Heart right ventricle (tissue), 16 donors: ENCODE measurements around the gene CHD9. TPM values are rescaled to one million over a fixed set of nuclear protein-coding genes. Genes with fewer than 3 reads are reported as not detected.

Source experiments
- ATAC-seq, 8 donors: fragments of 200-7000 bp; cut with Tn5 transposase; one replicate each; pipeline ENCODE4 v1.9.1; 2020; ENCODE audit warnings: mild to moderate bottlenecking in 8 of 8, moderate library complexity in 8 of 8, moderate number of reproducible peaks in 1 of 8
- DNase-seq, 2 donors: peaks; one replicate each; pipeline ENCODE4 v3.0.0-alpha.2; 2020
- H3K27ac ChIP-seq, 10 donors: fragments of 200-600 bp; sonication (generic) in 2 of 10; one replicate each; pipeline versions ENCODE4 v1.5.0 to v1.8.0; 2020 to 2022; ENCODE audit warnings: mild to moderate bottlenecking in 3 of 10
- H3K27me3 ChIP-seq, 7 donors: fragments of 200-600 bp; one replicate each; pipeline ENCODE4 v1.8.0; 2021 to 2022; ENCODE audit warnings: mild to moderate bottlenecking in 2 of 7
- H3K36me3 ChIP-seq, 9 donors: fragments of 200-600 bp; sonication (generic) in 1 of 9; one replicate each; pipeline versions ENCODE4 v1.5.0 to v1.8.0; 2020 to 2022; ENCODE audit warnings: mild to moderate bottlenecking in 2 of 9
- H3K4me1 ChIP-seq, 9 donors: fragments of 200-600 bp; sonication (generic) in 1 of 9; one replicate each; pipeline versions ENCODE4 v1.5.0 to v1.8.0; 2020 to 2022; ENCODE audit warnings: mild to moderate bottlenecking in 4 of 9
- H3K4me3 ChIP-seq, 10 donors: fragments of 200-600 bp; sonication (generic) in 2 of 10; one replicate each; pipeline versions ENCODE4 v1.5.0 to v1.8.0; 2020 to 2022; ENCODE audit warnings: mild to moderate bottlenecking in 7 of 10, moderate library complexity in 2 of 10
- H3K9me3 ChIP-seq, 11 donors: fragments of 200-600 bp in 10 of 11; sonication (generic) in 2 of 11; one replicate each; pipeline versions ENCODE4 v1.5.0 to v1.8.0; 2013 to 2022; ENCODE audit warnings: mild to moderate bottlenecking in 2 of 11, control low read depth in 1 of 11, moderate library complexity in 1 of 11
- CTCF ChIP-seq, 9 donors: fragments of 200-600 bp; sonication (generic) in 2 of 9; IDR thresholded peaks; one replicate each; pipeline versions ENCODE4 v1.5.0 to v1.8.0; 2021 to 2022; ENCODE audit warnings: antibody characterized with exemption in 9 of 9, mild to moderate bottlenecking in 5 of 9, moderate library complexity in 1 of 9
- WGBS, 2 donors: extraction: QIAGEN DNeasy Blood & Tissue Kit; methylation state at CpG; one replicate each; pipeline ENCODE4 v1.1.7; 2013; ENCODE audit warnings: inconsistent platforms in 1 of 2; 5-methylcytosine and 5-hydroxymethylcytosine counted together
- intact Hi-C, 10 donors: fragments of 100-400 bp; cut with DNase I; formaldehyde crosslinking; loops; one replicate each; pipeline versions ENCODE4 v1.11.1 to v1.14.2; 2022
- polyA plus RNA-seq, 2 donors: library from polyadenylated mRNA; stranded (reverse); fragments of 200-250 nt; gene quantifications; one replicate each; pipeline ENCODE4 v1.2.3, GENCODE V29; 2013
- total RNA-seq, 10 donors: library from RNA; stranded (reverse); fragmentation: NEBNext Ultra II Directional in 3 of 10; extraction: Animal tissue kit (Norgen Biotek cat#: 25700) in 3 of 10; gene quantifications; one replicate each; pipeline versions ENCODE4 v1.2.1 to v1.2.4, GENCODE V29; 2021 to 2023
- donor health status: Arrhythmogenic right ventricular cardiomyopathy.
- donor health status: ischemic (EF 13 %, LVEDD 7.1; RV severe dilation, severe dysfunction).
- donor health status: healthy with polysubstance abuse.
- donor health status: DM: no; HTN: yes; CAD: no.
- donor health status: DM: no; HTN: no; CAD: no.
- donor health status: ischemic (EF 25% LVEDD 6.9; RV normal size, moderate dysfunction).
- donor health status: ischemic (EF 25% LVEDD 5.7; RV mildly dilated, moderate dysfunction).
- donor health status: healthy.
- donor health status: DM: yes; HTN: yes; CAD: no.
- donor health status: Ischemic cardiomyopathy.
- donor health status: ischemic (EF 35%, LVEDD 5.7; RV mildly dilated, moderate dysfunction).
- donor health status: nonischemic (EF 11% LVEDD 7.7; RV severe dilation, severe dysfunction).
- donor health status: DM: yes; HTN: yes; CAD: no.
- donor health status: PGD.
- donor health status: ischemic (EF 29% LVEDD 5.4; RV normal size, mild dysfunction).
- donor health status: nonischemic (EF 23%, LVEDD 6.1; RV moderate dilation, normal function).

Gene CHD9
- total and polyA plus RNA-seq, 12 donors = 7.0 to 58.4 (median 44.6) TPM

GRCh38 chr16:53357208-53357586 is 302.4 kb downstream of the CHD9 start:
- 74 to 75% methylated on average over 5 of the region's 5 CpGs for WGBS, 2 donors
- no peaks in the 10 kb centered on the region for H3K9me3 ChIP-seq
- H3K4me3 ChIP-seq = no peak overlapping the region
- H3K27me3 ChIP-seq = peaks cover 0 to 30% (median 0%) of the 10 kb centered on the region in 7 donors
- DNase-seq (no peak), ATAC-seq (no peak)
- no peak overlapping the region for H3K27ac ChIP-seq
- TF ChIP-seq CTCF (IDR thresholded peaks at IDR 0.05) = no peak
- no peaks in the 10 kb centered on the region for H3K4me1 ChIP-seq
- intact Hi-C loops = no loop called here
- no peaks in the 10 kb centered on the region for H3K36me3 ChIP-seq

GRCh38 chr16:53357955-53358354 is 303.2 kb downstream of the CHD9 start:
- no peak for TF ChIP-seq CTCF (IDR thresholded peaks at IDR 0.05)
- 61 to 72% methylated on average over 4 of the region's 4 CpGs for WGBS, 2 donors
- intact Hi-C loops = no loop called here
- no peaks in the 10 kb centered on the region for H3K4me1 ChIP-seq
- peaks cover 0 to 30% (median 4%) of the 10 kb centered on the region in 7 donors for H3K27me3 ChIP-seq
- no peak overlapping the region for H3K27ac ChIP-seq
- H3K4me3 ChIP-seq = no peak overlapping the region
- no peak for ATAC-seq
- DNase-seq = no peak
- H3K36me3 ChIP-seq = no peaks in the 10 kb centered on the region
- H3K9me3 ChIP-seq = no peaks in the 10 kb centered on the region

- H3K4me3 ChIP-seq = no peak overlapping the region
- H3K27ac ChIP-seq = no peak overlapping the region
- H3K9me3 ChIP-seq = no peaks in the 10 kb centered on the region
- ATAC-seq (no peak), DNase-seq (no peak)
- peaks cover 0 to 30% (median 5%) of the 10 kb centered on the region in 7 donors for H3K27me3 ChIP-seq
- intact Hi-C loops = no loop called here
- H3K4me1 ChIP-seq = no peaks in the 10 kb centered on the region
- 67 to 70% methylated on average over 9 of the region's 9 CpGs for WGBS, 2 donors
- no peaks in the 10 kb centered on the region for H3K36me3 ChIP-seq
- no peak for TF ChIP-seq CTCF (IDR thresholded peaks at IDR 0.05)
These were observed 304.1 kb downstream of the CHD9 start for GRCh38 chr16:53358884-53359283.

GRCh38 chr16:53369921-53370320 is 315.1 kb downstream of the CHD9 start:
- ATAC-seq (no peak), DNase-seq (no peak)
- Histone ChIP-seq H3K27me3 (peaks cover 0 to 81% (median 51%) of the 10 kb centered on the region in 7 donors), H3K4me1 (peaks cover 0 to 29% (median 4%) of the 10 kb centered on the region in 9 donors), H3K4me3 (no peak overlapping the region), H3K9me3 (no peaks in the 10 kb centered on the region), H3K36me3 (no peaks in the 10 kb centered on the region), H3K27ac (peak overlapping the region in 1 of 10 donors; percentile 69)
- intact Hi-C loops = no loop called here
- no peak for TF ChIP-seq CTCF (IDR thresholded peaks at IDR 0.05)
- WGBS, 2 donors = 71 to 89% methylated on average over 1 of the region's 1 CpG
